ENCODE measurements around the gene SBF2.
"Not testable (repeated sequence)": the region's sequence is repeated elsewhere in the genome, so short reads cannot be mapped to it uniquely, and the experiment has no call there.

Gene SBF2

GRCh38 chr11:10130875-10131274 lies 163.1 kb downstream of the SBF2 start:
- no peak for DNase-seq (ENCODE audit: low read depth)
- TF ChIP-seq CTCF (IDR thresholded peaks at IDR 0.05; ENCODE audit: insufficient read depth, low read depth, low read length, missing control alignments): no peak
- no peak overlapping the region for H3K4me3 ChIP-seq (ENCODE audit: low read depth, low read length)

GRCh38 chr11:10129184-10129583 lies 164.8 kb downstream of the SBF2 start:
- H3K4me3 ChIP-seq (ENCODE audit: low read depth, low read length); DNase-seq (ENCODE audit: low read depth): not testable (repeated sequence)

- TF ChIP-seq CTCF (IDR thresholded peaks at IDR 0.05; ENCODE audit: insufficient read depth, low read depth, low read length, missing control alignments): no peak
- no peak for DNase-seq (ENCODE audit: low read depth)
- H3K4me3 ChIP-seq (ENCODE audit: low read depth, low read length): no peak overlapping the region
Observed at GRCh38 chr11:10125522-10126133, 168.4 kb downstream of the SBF2 start.

GRCh38 chr11:10122326-10123197 lies 171.5 kb downstream of the SBF2 start:
- DNase-seq (ENCODE audit: low read depth): peak; percentile 8
- H3K4me3 ChIP-seq (ENCODE audit: low read depth, low read length): no peak overlapping the region
- no peak for TF ChIP-seq CTCF (IDR thresholded peaks at IDR 0.05; ENCODE audit: insufficient read depth, low read depth, low read length, missing control alignments)

- no peak for TF ChIP-seq CTCF (IDR thresholded peaks at IDR 0.05; ENCODE audit: insufficient read depth, low read depth, low read length, missing control alignments)
- no peak overlapping the region for H3K4me3 ChIP-seq (ENCODE audit: low read depth, low read length)
- DNase-seq (ENCODE audit: low read depth): no peak
Observed at GRCh38 chr11:10118865-10119264, 175.2 kb downstream of the SBF2 start.

GRCh38 chr11:10117709-10118351 lies 176.2 kb downstream of the SBF2 start:
- no peak overlapping the region for H3K4me3 ChIP-seq (ENCODE audit: low read depth, low read length)
- DNase-seq (ENCODE audit: low read depth): no peak
- no peak for TF ChIP-seq CTCF (IDR thresholded peaks at IDR 0.05; ENCODE audit: insufficient read depth, low read depth, low read length, missing control alignments)

- no peak for TF ChIP-seq CTCF (IDR thresholded peaks at IDR 0.05; ENCODE audit: insufficient read depth, low read depth, low read length, missing control alignments)
- DNase-seq (ENCODE audit: low read depth): peak; percentile 6
- no peak overlapping the region for H3K4me3 ChIP-seq (ENCODE audit: low read depth, low read length)
Observed at GRCh38 chr11:10116588-10116987, 177.4 kb downstream of the SBF2 start.
